GM12878 (cell line): ENCODE results near the gene RNF43. TPM values are rescaled to one million over a fixed set of nuclear protein-coding genes. Genes with fewer than 3 reads are reported as not detected.

Experiments used
- polyA plus RNA-seq, 11 experiments: library from polyadenylated mRNA; depleted of rRNA in 4 of 11; unstranded in 6 of 11; stranded (reverse) in 5 of 11; fragments of >200 nt; fragmentation: Nextera tagmentation in 4 of 11; fragmentation: Illumina TruSeq in 1 of 11; extraction: Ambion mirVana in 4 of 11; extraction: Trizol in 1 of 11; gene quantifications; 1 replicate in 1 of 11; 2 replicates in 10 of 11; pipeline versions ENCODE4 v1.2.1 to v1.2.3, GENCODE V29; 2011 to 2016; ENCODE audit warnings: inconsistent platforms in 2 of 11, missing spikeins in 2 of 11, low read depth in 1 of 11
- total RNA-seq, 4 experiments: library from RNA; depleted of rRNA in 3 of 4; stranded (reverse); fragments of >200 nt in 3 of 4; fragmentation: Illumina TruSeq in 1 of 4; extraction: Trizol in 1 of 4; gene quantifications; 2 replicates each; pipeline versions ENCODE4 v1.2.1 to v1.2.3, GENCODE V29; 2013 to 2021

Gene RNF43
- total and polyA plus RNA-seq, 10 of the 15 experiments (the other 5 are each of a cell fraction or from before 2014, with no cell fraction given): 1.2 to 16.7 (median 5.5) TPM

Other genes with a start within 250 kb of the RNF43 start
Only the 7 nearest of the 8 such genes appear.
- 13.6 and 16.2 TPM in 2 replicates for gene MKS1, start 198.3 kb downstream of the RNF43 start, total RNA-seq (2014; rRNA removed)
- gene MKS1, start 198.3 kb downstream of the RNF43 start, total RNA-seq (2014; rRNA removed; fragmentation: Illumina TruSeq; extraction: Trizol): 8.7 and 10.7 TPM in 2 replicates
- 13.1 and 16.8 TPM in 2 replicates for gene MKS1, start 198.3 kb downstream of the RNF43 start, total RNA-seq (2021)
- 12.1 and 17.7 TPM in 2 replicates for gene MKS1, start 198.3 kb downstream of the RNF43 start, polyA plus RNA-seq (2011; rRNA removed)
- gene MKS1, start 198.3 kb downstream of the RNF43 start, polyA plus RNA-seq (2014; fragmentation: Illumina TruSeq; extraction: Trizol): 12.2 and 13.2 TPM in 2 replicates
- 1 to 10 TPM; 5.7 to 7.2 TPM for gene MKS1, start 198.3 kb downstream of the RNF43 start, polyA plus RNA-seq (2014; fragmentation: Nextera tagmentation; extraction: Ambion mirVana)
- 14.6 and 16.5 TPM in 2 replicates for gene MKS1, start 198.3 kb downstream of the RNF43 start, polyA plus RNA-seq (2014; rRNA removed)
- gene MKS1, start 198.3 kb downstream of the RNF43 start, polyA plus RNA-seq (2016; fragmentation: Nextera tagmentation; extraction: Ambion mirVana): 10 to 100 TPM; 18.7 to 21.4 TPM
- gene LPO, start 178.9 kb downstream of the RNF43 start, total RNA-seq (2014; rRNA removed): not detected in 2 replicates
- not detected in 2 replicates for gene LPO, start 178.9 kb downstream of the RNF43 start, total RNA-seq (2014; rRNA removed; fragmentation: Illumina TruSeq; extraction: Trizol)
- gene LPO, start 178.9 kb downstream of the RNF43 start, total RNA-seq (2021): not detected in 2 replicates
- gene LPO, start 178.9 kb downstream of the RNF43 start, polyA plus RNA-seq (2011; rRNA removed): 0.03 TPM in 1 of 2 replicates, not detected in the other
- gene LPO, start 178.9 kb downstream of the RNF43 start, polyA plus RNA-seq (2014; fragmentation: Illumina TruSeq; extraction: Trizol): 0.06 TPM in 1 of 2 replicates, not detected in the other
- not detected for gene LPO, start 178.9 kb downstream of the RNF43 start, polyA plus RNA-seq (2014; fragmentation: Nextera tagmentation; extraction: Ambion mirVana)
- gene LPO, start 178.9 kb downstream of the RNF43 start, polyA plus RNA-seq (2014; rRNA removed): not detected in 2 replicates
- under 1 TPM in 1 of 2 experiments, not detected in 1; 0.11 TPM for gene LPO, start 178.9 kb downstream of the RNF43 start, polyA plus RNA-seq (2016; fragmentation: Nextera tagmentation; extraction: Ambion mirVana)
- 0.05 and 0.06 TPM in 2 replicates for gene MPO, start 136.6 kb downstream of the RNF43 start, total RNA-seq (2014; rRNA removed)
- 0.09 and 0.13 TPM in 2 replicates for gene MPO, start 136.6 kb downstream of the RNF43 start, total RNA-seq (2014; rRNA removed; fragmentation: Illumina TruSeq; extraction: Trizol)
- 0.08 and 0.23 TPM in 2 replicates for gene MPO, start 136.6 kb downstream of the RNF43 start, total RNA-seq (2021)
- gene MPO, start 136.6 kb downstream of the RNF43 start, polyA plus RNA-seq (2011; rRNA removed): 0.35 and 0.49 TPM in 2 replicates
- 0.10 TPM in 1 of 2 replicates, not detected in the other for gene MPO, start 136.6 kb downstream of the RNF43 start, polyA plus RNA-seq (2014; fragmentation: Illumina TruSeq; extraction: Trizol)
- under 1 TPM; 0.10 to 0.26 TPM for gene MPO, start 136.6 kb downstream of the RNF43 start, polyA plus RNA-seq (2014; fragmentation: Nextera tagmentation; extraction: Ambion mirVana)
- 0.14 TPM in 2 replicates for gene MPO, start 136.6 kb downstream of the RNF43 start, polyA plus RNA-seq (2014; rRNA removed)
- under 1 TPM; 0.09 to 0.17 TPM for gene MPO, start 136.6 kb downstream of the RNF43 start, polyA plus RNA-seq (2016; fragmentation: Nextera tagmentation; extraction: Ambion mirVana)
- gene TSPOAP1, start 88.7 kb downstream of the RNF43 start, total RNA-seq (2014; rRNA removed): 5.6 and 5.7 TPM in 2 replicates
- 2.8 and 3.6 TPM in 2 replicates for gene TSPOAP1, start 88.7 kb downstream of the RNF43 start, total RNA-seq (2014; rRNA removed; fragmentation: Illumina TruSeq; extraction: Trizol)
- 6.5 and 8.8 TPM in 2 replicates for gene TSPOAP1, start 88.7 kb downstream of the RNF43 start, total RNA-seq (2021)
- 11.6 and 16.4 TPM in 2 replicates for gene TSPOAP1, start 88.7 kb downstream of the RNF43 start, polyA plus RNA-seq (2011; rRNA removed)
- gene TSPOAP1, start 88.7 kb downstream of the RNF43 start, polyA plus RNA-seq (2014; fragmentation: Illumina TruSeq; extraction: Trizol): 1.2 and 4.2 TPM in 2 replicates
- under 1 TPM in 1 of 2 experiments, not detected in 1; 0.58 TPM for gene TSPOAP1, start 88.7 kb downstream of the RNF43 start, polyA plus RNA-seq (2014; fragmentation: Nextera tagmentation; extraction: Ambion mirVana)
- gene TSPOAP1, start 88.7 kb downstream of the RNF43 start, polyA plus RNA-seq (2014; rRNA removed): 8.5 and 10.9 TPM in 2 replicates
- 1 to 10 TPM; 2.2 to 3.2 TPM for gene TSPOAP1, start 88.7 kb downstream of the RNF43 start, polyA plus RNA-seq (2016; fragmentation: Nextera tagmentation; extraction: Ambion mirVana)
- gene SUPT4H1, start 65.3 kb downstream of the RNF43 start, total RNA-seq (2014; rRNA removed): 87.9 and 92.8 TPM in 2 replicates
- 70.4 and 83.8 TPM in 2 replicates for gene SUPT4H1, start 65.3 kb downstream of the RNF43 start, total RNA-seq (2014; rRNA removed; fragmentation: Illumina TruSeq; extraction: Trizol)
- gene SUPT4H1, start 65.3 kb downstream of the RNF43 start, total RNA-seq (2021): 87.0 and 93.2 TPM in 2 replicates
- gene SUPT4H1, start 65.3 kb downstream of the RNF43 start, polyA plus RNA-seq (2011; rRNA removed): 230 and 240 TPM in 2 replicates
- 98.9 and 112 TPM in 2 replicates for gene SUPT4H1, start 65.3 kb downstream of the RNF43 start, polyA plus RNA-seq (2014; fragmentation: Illumina TruSeq; extraction: Trizol)
- 100 to 1,000 TPM; 148 to 293 TPM for gene SUPT4H1, start 65.3 kb downstream of the RNF43 start, polyA plus RNA-seq (2014; fragmentation: Nextera tagmentation; extraction: Ambion mirVana)
- gene SUPT4H1, start 65.3 kb downstream of the RNF43 start, polyA plus RNA-seq (2014; rRNA removed): 94.9 and 102 TPM in 2 replicates
- gene SUPT4H1, start 65.3 kb downstream of the RNF43 start, polyA plus RNA-seq (2016; fragmentation: Nextera tagmentation; extraction: Ambion mirVana): 100 to 1,000 TPM; 143 to 159 TPM
- 0.11 TPM in 1 of 2 replicates, not detected in the other for gene HSF5, start 70.9 kb upstream of the RNF43 start, total RNA-seq (2014; rRNA removed)
- gene HSF5, start 70.9 kb upstream of the RNF43 start, total RNA-seq (2014; rRNA removed; fragmentation: Illumina TruSeq; extraction: Trizol): 0.04 and 0.09 TPM in 2 replicates
- gene HSF5, start 70.9 kb upstream of the RNF43 start, total RNA-seq (2021): 0.13 and 0.18 TPM in 2 replicates
- not detected in 2 replicates for gene HSF5, start 70.9 kb upstream of the RNF43 start, polyA plus RNA-seq (2011; rRNA removed)
- gene HSF5, start 70.9 kb upstream of the RNF43 start, polyA plus RNA-seq (2014; fragmentation: Illumina TruSeq; extraction: Trizol): 0.12 and 0.14 TPM in 2 replicates
- gene HSF5, start 70.9 kb upstream of the RNF43 start, polyA plus RNA-seq (2014; fragmentation: Nextera tagmentation; extraction: Ambion mirVana): under 1 TPM; 0.02 to 0.04 TPM
- gene HSF5, start 70.9 kb upstream of the RNF43 start, polyA plus RNA-seq (2014; rRNA removed): 0.03 and 0.08 TPM in 2 replicates
- gene HSF5, start 70.9 kb upstream of the RNF43 start, polyA plus RNA-seq (2016; fragmentation: Nextera tagmentation; extraction: Ambion mirVana): not detected
- gene MTMR4, start 97.1 kb upstream of the RNF43 start, total RNA-seq (2014; rRNA removed): 81.1 and 83.1 TPM in 2 replicates
- 51.5 and 52.3 TPM in 2 replicates for gene MTMR4, start 97.1 kb upstream of the RNF43 start, total RNA-seq (2014; rRNA removed; fragmentation: Illumina TruSeq; extraction: Trizol)
- gene MTMR4, start 97.1 kb upstream of the RNF43 start, total RNA-seq (2021): 87.2 and 87.6 TPM in 2 replicates
- 92.3 and 127 TPM in 2 replicates for gene MTMR4, start 97.1 kb upstream of the RNF43 start, polyA plus RNA-seq (2011; rRNA removed)
- 52.0 and 54.2 TPM in 2 replicates for gene MTMR4, start 97.1 kb upstream of the RNF43 start, polyA plus RNA-seq (2014; fragmentation: Illumina TruSeq; extraction: Trizol)
- gene MTMR4, start 97.1 kb upstream of the RNF43 start, polyA plus RNA-seq (2014; fragmentation: Nextera tagmentation; extraction: Ambion mirVana): 10 to 100 TPM; 12.8 to 15.3 TPM
- 62.4 TPM in 2 replicates for gene MTMR4, start 97.1 kb upstream of the RNF43 start, polyA plus RNA-seq (2014; rRNA removed)
- 10 to 100 TPM; 42.0 to 47.9 TPM for gene MTMR4, start 97.1 kb upstream of the RNF43 start, polyA plus RNA-seq (2016; fragmentation: Nextera tagmentation; extraction: Ambion mirVana)